B cell (primary cell): ENCODE data around the gene C14orf119. TPM values are rescaled to one million over a fixed set of nuclear protein-coding genes. Genes with fewer than 3 reads are reported as not detected.
A peak's percentile ranks its signal among the peaks of the same experiment; 100 is the strongest.

Experiments
- ATAC-seq: fragments of 200-7000 bp; cut with Tn5 transposase; one replicate; pipeline ENCODE4 v1.10.0; 2021; ENCODE audit warnings: low read depth, mild to moderate bottlenecking, moderate number of reproducible peaks, moderate library complexity
- CTCF ChIA-PET: fragments of 350-600 bp; sonication (Branson Sonifier 250); formaldehyde crosslinking; loops from one replicate; lab custom pipeline; 2021; ENCODE audit warnings: antibody characterized with exemption, inconsistent platforms; lab: Charles Lee
- POLR2A ChIA-PET: fragments of 350-600 bp; sonication (Branson Sonifier 250); formaldehyde crosslinking; loops from one replicate; lab custom pipeline; 2021; ENCODE audit warnings: antibody characterized with exemption; lab: Charles Lee
- DNase-seq: peaks from one replicate; pipeline ENCODE4 v3.0.0; 2013
- H2AFZ ChIP-seq: 2 replicates; pipeline ENCODE4 v1.6.1; 2012; ENCODE audit warnings: mild to moderate bottlenecking, low read depth, low read length; ENCODE audit not compliant: insufficient read depth, poor library complexity, severe bottlenecking
- H3K27ac ChIP-seq, 2 donors: 1 replicate in 1 of 2; 2 replicates in 1 of 2; pipeline ENCODE4 v1.5.1; 2012 to 2013; ENCODE audit warnings: low read length in 2 of 2, mild to moderate bottlenecking in 2 of 2, moderate library complexity in 1 of 2
- H3K27me3 ChIP-seq, 4 experiments: fragments of 200-600 bp in 1 of 4; sonication (generic) in 1 of 4; replicated peaks in 1 of 4; 1 replicate in 2 of 4; 2 replicates in 2 of 4; pipeline versions ENCODE4 v1.6.1 to v1.7.0; 2013 to 2016; ENCODE audit warnings: low read length in 3 of 4, mild to moderate bottlenecking in 2 of 4, mixed read lengths in 1 of 4, moderate library complexity in 1 of 4; ENCODE audit not compliant: insufficient read depth in 4 of 4, control insufficient read depth in 3 of 4; ENCODE audit errors: control extremely low read depth in 1 of 4
- H3K36me3 ChIP-seq, 2 experiments: replicated peaks in 1 of 2; 1 replicate in 1 of 2; 2 replicates in 1 of 2; pipeline versions ENCODE4 v1.6.1 to v1.7.1; 2013; ENCODE audit warnings: low read length in 1 of 2; ENCODE audit not compliant: insufficient read depth in 2 of 2, control insufficient read depth in 1 of 2; ENCODE audit errors: control extremely low read depth in 1 of 2, extremely low read depth in 1 of 2
- H3K4me1 ChIP-seq, 2 donors: fragments of 200-600 bp in 1 of 2; sonication (generic) in 1 of 2; 1 replicate in 1 of 2; 2 replicates in 1 of 2; pipeline versions ENCODE4 v1.5.1 to v1.6.1; 2013 to 2017; ENCODE audit warnings: low read length in 2 of 2; ENCODE audit not compliant: control insufficient read depth in 2 of 2, insufficient read depth in 2 of 2
- H3K4me2 ChIP-seq: replicated peaks from 2 replicates; pipeline ENCODE3; 2012; ENCODE audit warnings: mild to moderate bottlenecking, low read depth, low read length; ENCODE audit not compliant: poor library complexity, severe bottlenecking
- H3K4me3 ChIP-seq, 5 experiments: fragments of 200-600 bp in 1 of 5; sonication (generic) in 1 of 5; 1 replicate in 3 of 5; 2 replicates in 2 of 5; pipeline versions ENCODE4 v1.5.1 to v1.7.0; 2011 to 2016; ENCODE audit warnings: low read length in 4 of 5, mild to moderate bottlenecking in 4 of 5, low read depth in 2 of 5, control low read depth in 1 of 5, moderate library complexity in 1 of 5; ENCODE audit not compliant: insufficient read depth in 1 of 5; ENCODE audit errors: control extremely low read depth in 1 of 5, extremely low read depth in 1 of 5
- H3K79me2 ChIP-seq: fragments of 200-600 bp; sonication (generic); one replicate; pipeline ENCODE4 v1.6.0; 2016; ENCODE audit warnings: low read length; ENCODE audit not compliant: control insufficient read depth, insufficient read depth
- H3K9ac ChIP-seq: fragments of 200-600 bp; sonication (generic); 2 replicates; pipeline ENCODE4 v1.6.1; 2017; ENCODE audit warnings: mild to moderate bottlenecking, low read length, moderate library complexity
- H3K9me3 ChIP-seq, 3 donors: one replicate each; pipeline versions ENCODE4 v1.6.1 to v1.7.1; 2013; ENCODE audit warnings: low read length in 2 of 3; ENCODE audit not compliant: control insufficient read depth in 2 of 3, insufficient read depth in 1 of 3; ENCODE audit errors: control extremely low read depth in 1 of 3
- H4K20me1 ChIP-seq: 2 replicates; pipeline ENCODE4 v1.6.0; 2012; ENCODE audit warnings: mild to moderate bottlenecking, low read length; ENCODE audit not compliant: insufficient read depth, control insufficient read depth, poor library complexity, severe bottlenecking
- H3K27ac Mint-ChIP-seq: one replicate; pipeline ENCODE4 v1.8.0; 2021; ENCODE audit warnings: mixed read lengths
- H3K27me3 Mint-ChIP-seq: one replicate; pipeline ENCODE4 v1.8.0; 2021; ENCODE audit warnings: mixed read lengths
- H3K4me1 Mint-ChIP-seq: one replicate; pipeline ENCODE4 v1.8.0; 2021; ENCODE audit warnings: mixed read lengths
- H3K4me3 Mint-ChIP-seq: one replicate; pipeline ENCODE4 v1.8.0; 2021; ENCODE audit warnings: mixed read lengths
- H3K9me3 Mint-ChIP-seq: one replicate; pipeline ENCODE4 v1.8.0; 2022; ENCODE audit warnings: mixed read lengths; ENCODE audit not compliant: insufficient read depth
- CTCF ChIP-seq: fragments of 200-600 bp; IDR thresholded peaks from one replicate; pipeline ENCODE4 v1.8.0; 2022; ENCODE audit warnings: antibody characterized with exemption, mild to moderate bottlenecking
- EZH2 ChIP-seq: IDR thresholded peaks from 2 replicates; pipeline ENCODE4 v1.6.1; 2012; ENCODE audit warnings: borderline replicate concordance, low read depth, mild to moderate bottlenecking, moderate library complexity, low read length; ENCODE audit not compliant: insufficient read depth, poor library complexity, severe bottlenecking
- WGBS: methylation state at CpG from one replicate; pipeline ENCODE4 v1.1.5; 2013; ENCODE audit warnings: missing lambda C conversion rate; ENCODE audit not compliant: insufficient coverage; 5-methylcytosine and 5-hydroxymethylcytosine counted together
- intact Hi-C: fragments of 100-400 bp; cut with micrococcal nuclease; formaldehyde crosslinking; loops from one replicate; pipeline ENCODE4 v1.10.0; 2022
- polyA plus RNA-seq: library from polyadenylated mRNA; depleted of rRNA; stranded (reverse); fragments of >200 nt; gene quantifications from 2 replicates; pipeline ENCODE4 v1.2.3, GENCODE V29; 2012
- total RNA-seq, 2 donors: library from RNA; stranded (reverse); fragments of 120-200 nt in 1 of 2; gene quantifications; 1 replicate in 1 of 2; 2 replicates in 1 of 2; pipeline versions ENCODE4 v1.2.3 to v1.2.4, GENCODE V29; 2013 to 2022

The C14orf119 gene
- total and polyA plus RNA-seq, 2 donors (not counting 1 experiment from before 2014, with no cell fraction given) = 12.2 to 30.6 TPM

GRCh38 chr14:23093104-23093503 is 2.2 kb upstream of the C14orf119 start:
- Histone ChIP-seq H2AFZ (no peak overlapping the region), H3K4me2 (peak overlapping the region; percentile 85), H3K4me1 (peaks cover 20 to 24% of the 10 kb centered on the region in 2 donors), H3K27ac (no peak overlapping the region), H3K27me3 (no peaks in the 10 kb centered on the region), H3K9me3 (no peaks in the 10 kb centered on the region), H3K4me3 (no peak overlapping the region), H3K9ac (peak overlapping the region; percentile 83), H3K36me3 (peaks cover 8 to 57% of the 10 kb centered on the region in 2 experiments), H4K20me1 (peaks cover 57% of the 10 kb centered on the region), H3K79me2 (peaks cover 93% of the 10 kb centered on the region)
- DNase-seq (no peak), ATAC-seq (no peak)
- TF ChIP-seq EZH2 = no peak
- no peak for TF ChIP-seq CTCF
- Mint-ChIP-seq H3K27ac (peak overlapping the region; percentile 2), H3K4me1 (peaks cover 33% of the 10 kb centered on the region), H3K9me3 (no peaks in the 10 kb centered on the region), H3K4me3 (peak overlapping the region; percentile 59), H3K27me3 (no peaks in the 10 kb centered on the region)
- CTCF ChIA-PET = interaction anchor here (0.8 to 3.7 kb wide), 5 partner anchors 16 to 107 kb away, joined by 3 to 29 read pairs (median 3); no protein-coding TSS in a partner anchor
- WGBS = 100% methylated on average over 1 of the region's 2 CpGs
- POLR2A ChIA-PET = no interaction called here
- intact Hi-C loops = loop anchor here (5.0 to 10.0 kb wide), 5 partner anchors 36 to 1828 kb away; partner anchors contain the start of genes CDH24, EMC9, HNRNPC and PSME2

GRCh38 chr14:23093526-23093925 is 1.8 kb upstream of the C14orf119 start:
- H2AFZ ChIP-seq = no peak overlapping the region
- Mint-ChIP-seq H3K9me3 (no peaks in the 10 kb centered on the region), H3K4me3 (peak overlapping the region; percentile 59), H3K4me1 (peaks cover 33% of the 10 kb centered on the region), H3K27ac (no peak overlapping the region), H3K27me3 (no peaks in the 10 kb centered on the region)
- H3K4me1 ChIP-seq = peaks cover 20 to 24% of the 10 kb centered on the region in 2 donors
- 45% methylated on average over 1 of the region's 2 CpGs for WGBS
- CTCF ChIA-PET = interaction anchor here (0.6 to 2.9 kb wide), 7 partner anchors 12 to 35 kb away, joined by 3 to 30 read pairs (median 7); no protein-coding TSS in a partner anchor
- POLR2A ChIA-PET = no interaction called here
- no peaks in the 10 kb centered on the region for H3K27me3 ChIP-seq
- H4K20me1 ChIP-seq = peaks cover 56% of the 10 kb centered on the region
- H3K4me2 ChIP-seq = peak overlapping the region; percentile 85
- DNase-seq = no peak
- ATAC-seq = no peak
- no peak for TF ChIP-seq EZH2
- TF ChIP-seq CTCF = no peak
- H3K36me3 ChIP-seq = peaks cover 9 to 57% of the 10 kb centered on the region in 2 experiments
- H3K9ac ChIP-seq = peak overlapping the region; percentile 83
- no peak overlapping the region for H3K27ac ChIP-seq
- H3K4me3 ChIP-seq = peak overlapping the region; percentile 72 to 99 (median 94)
- no peaks in the 10 kb centered on the region for H3K9me3 ChIP-seq
- peaks cover 92% of the 10 kb centered on the region for H3K79me2 ChIP-seq
- intact Hi-C loops = loop anchor here (5.0 to 10.0 kb wide), 5 partner anchors 36 to 1829 kb away; partner anchors contain the start of genes CDH24, EMC9, HNRNPC and PSME2
